NCI-H146 treated with DMSO at 0.1 percent for 48 hours (cell line): ENCODE measurements around the gene ZNF438.

Source experiments
- DNase-seq: peaks from one replicate; lab custom pipeline; 2025; ENCODE audit not compliant: unreplicated experiment; lab: John Stamatoyannopoulos, UW

The ZNF438 gene

DNA sequence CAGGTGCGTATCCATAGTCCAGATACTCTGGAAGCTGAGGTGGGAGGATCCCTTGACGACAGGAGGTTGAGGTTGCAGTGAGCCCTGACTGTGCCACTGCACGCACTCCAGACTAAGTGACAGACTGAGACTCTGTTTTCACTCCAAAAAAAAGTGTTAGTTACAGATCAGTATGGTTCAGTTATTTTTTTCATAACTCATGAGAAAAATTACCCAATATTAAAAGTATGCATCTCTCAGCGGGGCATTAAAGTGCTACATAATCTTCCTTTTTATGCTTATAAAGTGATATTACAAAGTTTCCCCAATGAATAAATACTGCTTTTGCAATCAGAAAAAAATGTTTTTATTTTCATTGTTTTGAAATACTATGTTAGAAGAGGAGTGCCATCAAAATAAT, 147.9 kb downstream of the ZNF438 start:
- DNase-seq: no peak

DNA sequence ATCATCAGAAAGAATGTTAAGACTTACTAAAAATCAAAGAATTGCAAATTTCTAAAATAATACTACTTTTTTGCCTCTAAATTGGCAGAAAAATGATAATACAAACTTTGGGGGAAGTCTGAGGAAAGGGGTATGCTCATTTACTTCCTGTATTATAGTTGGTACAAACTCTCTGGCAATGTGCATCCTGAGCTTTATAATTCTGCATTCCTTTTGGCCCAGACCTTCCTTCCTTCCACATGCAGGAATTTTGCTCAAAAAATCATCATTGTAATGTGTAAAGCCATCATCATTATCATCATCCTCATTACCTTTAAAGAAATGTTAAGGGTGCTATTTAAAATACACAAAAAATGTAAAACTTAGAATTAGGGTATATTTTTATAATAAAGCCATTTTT, 148.5 kb downstream of the ZNF438 start:
- no peak for DNase-seq

DNA sequence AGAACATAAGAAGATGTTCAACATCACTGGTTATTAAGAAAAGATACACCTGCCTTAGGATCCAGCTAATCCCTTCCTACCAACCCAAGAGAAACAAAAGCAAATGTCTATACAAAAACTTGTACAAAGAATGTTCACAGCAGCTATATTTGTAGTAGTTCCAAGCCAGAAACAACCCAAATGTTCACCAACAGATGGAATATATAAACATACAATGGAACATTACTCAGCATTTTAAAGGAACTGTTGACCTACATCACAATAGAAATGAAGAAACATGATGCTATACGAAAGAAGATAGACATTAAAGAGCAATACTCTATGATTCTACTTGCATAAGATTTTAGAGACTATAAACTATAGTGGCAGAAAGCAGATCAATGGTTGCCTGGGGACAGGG, 149.4 kb downstream of the ZNF438 start:
- DNase-seq: no peak

DNA sequence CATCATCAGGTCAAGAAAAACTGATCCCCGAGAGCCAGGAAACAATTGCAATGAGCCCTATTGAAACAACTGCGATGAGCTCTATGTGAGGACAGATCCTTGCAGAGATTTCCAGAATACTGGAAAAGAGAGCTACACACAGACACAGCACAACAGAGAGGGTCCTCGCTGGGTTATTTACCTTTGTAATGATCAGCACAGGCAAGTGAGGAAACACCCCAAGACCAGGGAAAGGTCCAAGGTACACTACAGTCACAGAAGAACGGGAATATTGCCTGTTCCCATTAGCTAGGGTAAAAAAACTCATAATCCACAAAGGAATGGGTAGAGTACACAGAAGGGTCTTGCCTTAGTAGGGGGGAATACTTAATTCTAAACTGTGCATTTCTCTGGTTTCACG, 152.7 kb downstream of the ZNF438 start:
- no peak for DNase-seq

DNA sequence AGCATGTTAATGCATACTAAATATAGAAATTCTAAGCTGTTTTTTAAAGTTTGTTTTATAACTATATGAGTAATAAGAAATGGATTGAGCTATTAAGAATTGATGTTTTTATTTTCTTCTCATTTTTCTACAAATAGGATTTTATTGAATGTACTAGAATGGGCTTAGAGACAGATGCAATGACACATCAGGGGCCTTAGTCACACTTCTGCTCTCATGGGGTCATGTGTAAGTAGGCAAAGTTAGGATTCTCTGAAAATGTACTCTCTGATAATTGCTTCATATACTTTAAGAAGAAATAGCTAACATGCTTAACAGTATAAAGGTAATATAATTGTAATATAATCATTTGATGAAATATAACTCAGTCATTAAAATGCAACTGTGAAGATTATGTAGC, 154.6 kb downstream of the ZNF438 start:
- no peak for DNase-seq

DNA sequence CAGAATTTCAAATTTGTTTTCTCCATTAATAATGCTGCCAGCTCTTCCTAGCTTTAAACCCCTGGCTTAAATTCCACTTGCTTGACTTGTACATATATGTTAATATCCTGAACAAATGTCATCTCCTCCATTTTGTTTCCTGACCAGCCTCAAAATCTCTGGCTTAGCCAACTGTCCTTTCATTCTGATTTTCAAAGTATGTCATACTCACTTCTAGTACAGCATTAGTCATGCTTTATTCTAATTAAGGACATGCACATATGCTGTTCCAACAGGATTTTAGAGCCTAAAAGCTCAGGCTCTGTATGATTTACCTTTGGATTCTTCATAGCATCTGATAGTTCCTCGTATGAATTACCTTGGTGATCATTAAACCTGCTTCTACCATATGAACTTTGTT, 158.3 kb downstream of the ZNF438 start:
- no peak for DNase-seq

DNA sequence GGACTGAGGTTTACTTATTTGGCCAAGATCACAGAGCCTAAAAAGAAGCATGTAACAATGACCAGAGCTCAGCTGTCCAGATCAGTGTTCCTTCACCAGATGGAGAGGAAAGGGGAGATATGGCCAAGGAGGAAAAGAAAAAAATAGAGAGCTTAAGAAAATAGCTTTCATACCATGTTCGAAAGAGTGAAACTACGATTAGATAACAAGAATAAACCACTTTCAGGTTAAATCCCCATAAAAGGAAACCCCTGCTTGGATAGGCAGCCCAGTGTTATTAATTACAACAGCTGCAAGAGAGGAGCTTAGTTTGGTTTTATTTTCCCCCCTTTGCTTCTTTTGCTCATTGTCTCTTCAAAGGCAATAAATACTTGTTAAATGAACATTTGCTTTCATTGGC, 160.8 kb downstream of the ZNF438 start:
- DNase-seq: no peak

DNA sequence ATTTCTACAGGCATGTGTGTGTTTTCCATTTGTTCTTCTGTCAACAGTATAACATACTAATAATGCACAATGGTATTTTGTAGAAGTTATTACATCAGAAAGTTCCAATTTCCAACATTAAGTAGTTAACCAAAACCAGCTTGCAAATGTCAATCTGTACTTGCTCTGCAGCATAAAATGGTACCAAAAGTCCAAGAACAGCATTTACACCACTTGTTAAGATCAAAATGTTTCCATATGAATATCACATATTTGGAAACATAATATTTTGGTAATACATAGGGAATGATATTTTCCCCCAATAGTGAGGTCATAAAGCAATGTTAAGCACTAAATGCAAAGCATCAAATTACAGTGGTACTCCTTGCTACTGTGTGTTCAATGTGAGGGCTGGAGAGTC, 162.1 kb downstream of the ZNF438 start:
- DNase-seq: no peak

DNA sequence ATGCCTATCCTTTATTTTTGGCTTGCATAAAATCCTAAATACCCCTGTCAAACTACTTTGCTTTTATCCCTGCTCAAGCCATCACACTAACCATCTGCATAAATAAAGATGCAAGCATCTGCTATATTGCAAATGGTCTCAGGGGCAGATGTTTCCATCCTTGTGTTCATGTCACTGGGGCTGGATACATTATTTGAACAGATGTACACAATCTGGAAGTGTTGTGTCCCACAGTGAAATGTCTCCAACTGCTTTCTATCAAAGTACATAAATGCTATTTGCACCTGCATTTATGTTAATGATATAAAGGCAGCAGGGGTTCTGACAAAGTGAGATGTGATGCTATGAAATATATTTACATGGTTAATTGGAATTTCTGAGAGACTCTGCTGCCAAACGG, 163.1 kb downstream of the ZNF438 start:
- DNase-seq: no peak

DNA sequence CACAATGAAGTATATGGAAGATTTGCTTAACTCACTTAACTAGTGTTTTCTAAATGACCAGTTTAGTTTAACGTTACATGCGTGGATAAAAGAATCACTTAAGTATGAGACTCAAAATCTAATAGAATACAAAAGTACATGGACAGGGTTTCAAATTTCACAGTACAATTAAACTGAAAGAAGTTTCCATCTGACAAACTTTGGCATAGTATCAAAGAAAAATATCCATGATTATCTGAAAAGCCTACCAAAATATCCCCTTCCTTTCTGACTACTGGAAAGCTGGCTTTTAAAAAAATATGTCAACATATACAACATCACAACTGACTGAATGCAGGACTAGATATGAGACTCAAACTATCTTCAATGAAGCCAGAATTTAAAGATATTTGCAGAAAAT, 164.8 kb downstream of the ZNF438 start:
- no peak for DNase-seq

DNA sequence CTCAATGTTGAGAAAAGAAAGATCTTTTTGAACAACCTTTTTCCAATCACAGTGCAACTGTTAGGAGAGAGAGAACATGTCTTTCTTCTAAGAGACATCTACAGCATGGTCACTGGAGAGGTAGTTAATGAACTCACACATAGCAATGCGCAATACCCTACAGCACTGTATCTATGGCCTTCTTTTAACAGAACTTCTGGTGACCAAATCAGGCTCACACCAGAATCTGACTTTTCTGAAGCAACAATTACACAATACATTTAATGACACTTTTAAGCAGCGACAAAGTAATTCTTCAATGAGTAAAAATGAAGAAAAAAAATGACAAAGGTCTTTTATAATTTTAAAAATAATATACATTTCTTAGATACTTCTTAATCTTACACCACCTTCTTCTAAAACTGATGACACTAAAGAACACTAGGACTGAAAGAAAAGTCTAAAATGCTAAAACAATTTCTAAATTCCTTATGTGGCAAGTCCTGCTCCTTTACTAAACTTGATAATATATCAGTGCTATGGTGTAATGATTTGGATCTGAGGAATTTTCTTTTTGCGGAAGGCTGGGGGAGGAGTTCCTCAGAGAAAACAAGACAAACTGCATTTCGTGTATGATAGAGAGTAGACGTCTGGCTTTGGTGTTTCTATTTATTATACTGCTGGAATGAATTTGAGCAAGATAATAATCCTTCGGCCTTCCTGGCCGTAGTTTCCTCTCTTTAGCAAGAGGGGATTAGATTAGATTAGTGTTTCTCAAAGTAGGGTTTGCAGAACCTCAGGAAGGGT, 166.3 kb downstream of the ZNF438 start:
- DNase-seq: no peak

DNA sequence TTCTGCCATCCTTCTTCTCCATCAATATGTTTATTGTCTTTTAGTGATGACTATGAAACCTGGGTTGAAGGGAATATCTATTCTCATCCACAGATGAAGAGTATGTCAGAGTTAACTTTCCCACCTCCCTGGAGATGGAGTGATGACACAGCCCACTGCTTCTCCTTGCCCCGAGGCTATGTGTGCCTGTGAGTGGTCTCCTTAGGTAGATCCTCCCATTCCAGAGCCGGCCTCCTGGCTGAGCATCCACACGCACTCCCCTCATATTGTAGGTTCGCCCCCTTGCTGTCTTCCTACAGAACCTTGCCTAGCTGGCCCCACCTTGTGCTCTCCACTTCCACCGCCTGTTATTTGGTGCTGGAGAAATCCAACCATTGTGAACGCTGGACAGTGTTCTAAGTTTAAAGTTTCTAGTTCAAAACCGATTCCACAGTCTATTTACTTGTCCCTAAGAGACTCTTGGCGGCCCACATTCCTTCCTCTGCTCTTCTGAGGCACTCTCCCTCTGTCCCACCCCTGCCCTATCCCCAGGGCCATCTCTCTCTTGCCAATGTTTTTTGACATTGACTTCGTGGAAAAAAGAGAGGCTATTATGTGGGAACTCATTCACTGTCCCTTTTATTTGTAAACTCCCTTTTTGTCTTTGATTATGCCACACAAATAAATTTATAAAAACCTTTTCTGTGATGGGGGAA, 168.0 kb downstream of the ZNF438 start:
- DNase-seq: no peak

DNA sequence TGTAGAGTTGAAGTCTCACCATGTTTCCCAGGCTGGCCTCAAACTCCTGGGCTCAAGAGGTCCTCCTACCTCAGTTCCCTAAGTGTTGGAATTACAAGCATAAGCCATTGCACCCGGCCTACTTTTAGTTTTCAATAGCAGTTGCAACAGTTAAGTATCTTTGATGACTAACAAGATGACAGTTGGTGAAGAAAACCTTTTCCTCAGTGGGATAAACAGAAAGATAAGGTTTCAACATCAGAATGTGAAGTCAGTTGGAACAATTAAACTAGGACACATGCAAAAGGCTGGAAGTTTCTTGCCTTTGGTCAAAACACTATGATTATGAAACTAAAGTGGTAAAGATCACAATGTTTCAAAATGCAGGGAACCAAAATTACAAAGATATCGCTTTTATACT, 169.2 kb downstream of the ZNF438 start:
- no peak for DNase-seq

DNA sequence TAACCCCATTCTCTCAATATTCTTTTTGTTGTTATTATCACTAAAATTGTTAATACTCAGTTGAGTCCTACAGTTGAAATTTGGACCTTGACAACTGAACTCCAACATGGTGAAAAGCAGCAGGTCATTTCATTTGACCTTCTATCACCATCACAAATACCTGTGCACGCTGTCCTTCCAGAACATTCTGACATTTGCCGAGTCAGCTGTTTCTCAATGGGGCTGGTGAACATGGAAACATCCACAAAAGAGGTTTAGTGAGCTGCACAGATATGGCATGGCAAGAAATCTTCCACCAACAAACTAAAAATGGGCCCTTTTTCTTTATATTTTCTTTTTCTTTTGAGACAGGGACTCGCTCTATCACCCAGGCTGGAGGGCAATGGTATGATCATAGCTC, 169.7 kb downstream of the ZNF438 start:
- no peak for DNase-seq

DNA sequence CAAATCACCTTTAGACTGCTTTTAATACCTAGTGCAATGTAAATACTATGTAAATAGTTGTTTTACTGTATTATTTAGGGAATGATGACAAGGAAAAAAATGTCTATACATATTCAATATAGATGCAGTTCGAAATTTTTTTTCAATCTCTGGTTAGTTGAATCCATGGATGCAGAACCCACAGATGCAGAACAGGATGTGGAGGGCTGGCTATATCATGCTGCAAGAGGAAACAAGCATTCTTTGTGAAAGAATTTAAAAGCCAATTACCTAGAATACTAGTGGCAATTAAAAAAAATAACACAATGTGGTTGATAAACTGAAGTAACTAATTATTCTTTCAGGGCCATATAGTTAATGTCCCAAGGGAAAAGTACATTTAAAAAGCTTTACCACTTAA, 170.4 kb downstream of the ZNF438 start:
- DNase-seq: no peak

DNA sequence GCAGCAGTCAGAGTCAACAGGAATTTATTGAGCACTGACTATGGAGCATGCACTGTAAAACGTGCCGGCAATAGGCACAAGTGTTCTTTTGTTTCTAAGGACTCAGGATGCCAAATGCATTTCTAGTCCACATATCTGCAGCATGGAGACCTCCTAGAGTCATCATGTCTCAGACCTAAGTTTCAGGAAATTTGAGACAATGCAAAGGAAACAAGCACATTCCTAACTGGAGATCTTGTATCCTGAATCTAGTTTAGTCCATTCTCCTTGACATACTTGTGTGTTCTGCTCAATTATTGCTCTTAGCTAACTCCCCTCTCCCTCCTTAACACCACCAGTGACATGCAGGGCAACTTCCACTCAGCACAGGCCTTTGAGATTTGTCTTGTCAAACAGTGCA, 173.2 kb downstream of the ZNF438 start:
- DNase-seq: no peak

DNA sequence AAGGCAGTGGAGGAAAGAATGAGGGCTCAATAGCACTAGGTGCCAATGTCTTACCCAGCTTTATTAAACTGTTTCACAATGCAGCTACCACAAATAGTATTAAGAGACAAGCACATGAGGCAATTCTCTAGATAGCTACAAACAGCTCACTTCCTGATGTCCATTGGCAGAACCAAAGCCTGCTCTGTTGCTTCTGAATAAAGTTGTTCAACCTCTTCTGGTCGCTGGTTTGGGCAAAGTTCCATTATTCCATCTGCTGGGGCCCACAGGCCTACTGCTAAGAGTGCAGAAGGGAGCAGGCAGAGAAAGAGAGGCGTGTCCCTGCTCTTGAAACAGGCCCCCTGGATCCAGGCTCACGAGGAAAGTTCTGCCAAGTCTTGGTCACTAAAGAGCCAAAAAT, 173.9 kb downstream of the ZNF438 start:
- DNase-seq: no peak

DNA sequence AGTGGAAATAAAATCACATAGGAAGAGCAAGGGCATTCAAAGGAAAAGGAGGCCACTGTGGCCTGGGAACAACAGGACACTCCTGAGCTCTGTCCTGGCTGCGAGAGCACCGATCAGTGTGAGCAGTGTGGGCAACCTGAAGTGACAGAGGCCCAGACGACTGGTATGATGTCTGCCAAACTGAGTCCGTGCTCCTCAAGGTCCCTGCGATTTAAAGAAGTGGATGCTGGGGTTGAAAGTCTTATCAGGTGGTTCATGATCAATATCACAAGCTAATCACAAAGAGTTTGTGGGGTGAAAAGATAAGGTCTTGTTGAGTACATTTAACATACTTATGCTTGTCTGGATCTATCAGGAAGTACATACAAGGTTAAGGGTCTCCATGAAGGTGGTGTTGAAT, 176.5 kb downstream of the ZNF438 start:
- no peak for DNase-seq

DNA sequence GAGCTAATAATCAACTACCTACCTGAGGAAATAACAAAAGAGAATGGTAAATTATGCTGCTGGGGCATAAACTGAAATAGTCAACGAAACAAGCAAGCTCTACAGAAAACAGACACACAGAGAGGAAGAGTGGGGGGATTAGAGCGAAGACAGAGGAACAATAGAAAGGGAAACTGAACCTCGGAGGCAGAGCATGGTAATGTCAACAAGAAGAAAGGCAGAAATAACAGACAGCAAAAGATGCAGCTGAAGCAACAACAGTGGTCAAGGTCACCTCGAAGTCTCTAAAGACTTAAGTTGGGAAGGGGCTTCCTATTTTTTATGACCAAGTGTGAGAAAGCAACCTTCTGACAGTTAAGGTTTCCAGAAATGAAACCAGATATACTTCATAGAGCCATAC, 177.0 kb downstream of the ZNF438 start:
- no peak for DNase-seq

DNA sequence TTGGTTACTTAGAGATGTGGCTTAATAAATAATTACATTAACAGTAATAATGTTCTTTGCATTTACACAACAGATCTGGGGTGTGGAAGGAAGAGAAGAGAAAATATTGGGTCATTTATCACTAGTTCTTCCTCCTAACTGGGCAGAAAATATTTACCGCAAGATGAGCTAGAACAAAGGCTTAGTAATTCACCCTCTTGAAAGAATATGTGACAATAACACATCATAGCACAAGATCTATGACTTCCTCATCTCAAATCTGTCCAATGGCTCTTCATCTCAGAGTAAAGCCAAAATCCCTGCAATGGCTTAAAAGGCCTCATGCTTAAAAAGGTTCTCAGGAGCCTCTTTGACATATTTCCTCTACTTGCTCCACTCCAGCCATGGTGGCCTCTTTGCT, 178.6 kb downstream of the ZNF438 start:
- DNase-seq: no peak

DNA sequence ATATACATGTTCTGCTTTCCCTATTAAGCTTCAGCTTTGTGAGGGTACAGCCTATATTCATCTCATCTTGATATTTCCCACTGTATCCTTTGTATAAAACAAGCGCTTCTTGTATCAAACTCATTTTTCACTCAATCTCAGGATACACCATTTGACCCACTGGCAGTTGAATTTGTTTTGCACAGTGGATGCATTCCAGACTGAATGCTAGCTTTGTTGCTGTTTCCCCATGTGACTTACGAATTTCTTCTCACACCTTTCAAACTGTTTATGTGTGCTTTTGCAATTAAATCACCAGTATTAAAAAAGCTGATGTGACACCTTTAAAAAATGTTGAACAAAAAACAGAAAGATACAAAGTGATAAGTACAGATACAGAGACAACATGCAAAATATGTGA, 180.9 kb downstream of the ZNF438 start:
- no peak for DNase-seq

DNA sequence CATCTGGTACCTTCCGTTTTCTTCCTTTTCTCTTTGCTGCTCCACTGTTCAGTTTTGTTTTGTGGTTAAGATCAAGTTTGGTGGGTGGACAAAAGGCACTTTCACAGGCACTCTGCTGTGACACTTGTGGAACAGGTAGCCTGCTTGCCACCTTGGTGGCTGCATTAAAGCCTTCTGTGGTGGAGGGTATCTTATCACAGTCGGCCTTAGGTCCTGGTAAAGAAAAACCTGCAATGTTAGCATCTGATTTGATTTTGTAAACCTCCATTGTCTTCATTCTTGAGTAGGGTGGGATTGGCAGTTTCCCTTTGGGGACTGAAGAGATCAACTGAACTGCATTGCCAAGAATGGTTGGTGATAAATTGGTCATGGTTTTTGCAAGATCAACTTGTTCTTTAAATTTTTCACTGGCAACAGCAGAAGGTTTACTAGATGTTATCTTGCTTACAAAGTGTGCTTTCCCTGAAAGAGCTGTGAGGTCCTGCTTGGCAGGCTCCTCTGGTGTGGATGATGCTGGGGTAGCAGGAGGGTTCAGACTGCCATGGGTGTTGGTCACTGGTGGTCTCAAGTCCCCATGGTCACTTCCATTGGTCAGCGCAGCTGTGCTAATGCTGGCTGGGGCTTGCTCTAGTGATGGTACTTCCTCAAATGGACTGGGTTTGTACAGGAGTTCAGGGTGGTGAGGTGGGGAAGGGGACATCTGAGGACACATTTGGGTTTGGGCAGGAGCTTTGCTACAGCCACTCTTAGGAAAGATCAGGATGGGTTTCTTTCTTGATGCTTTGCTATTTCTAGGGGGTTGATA, 182.2 kb downstream of the ZNF438 start:
- no peak for DNase-seq
